GM12865 (cell line): ENCODE results near the gene NFATC2.

Source experiments
- DNase-seq: peaks from one replicate; pipeline ENCODE4 v3.0.0; 2010; ENCODE audit warnings: low read depth
- H3K4me3 ChIP-seq: 2 replicates; pipeline ENCODE4 v1.5.1; 2011; ENCODE audit warnings: mild to moderate bottlenecking, low read depth, low read length, control low read depth
- CTCF ChIP-seq: IDR thresholded peaks from 2 replicates; pipeline ENCODE4 v1.5.1; 2011; ENCODE audit warnings: low read length, control low read depth, low read depth, inconsistent platforms; ENCODE audit not compliant: insufficient read depth; ENCODE audit errors: missing control alignments

NFATC2 gene

GRCh38 chr20:51412951-51413481 is 129.5 kb downstream of the NFATC2 start:
- no peak for TF ChIP-seq CTCF
- H3K4me3 ChIP-seq = no peak overlapping the region
- no peak for DNase-seq

GRCh38 chr20:51412333-51412871 is 130.1 kb downstream of the NFATC2 start:
- TF ChIP-seq CTCF = no peak
- H3K4me3 ChIP-seq = no peak overlapping the region
- no peak for DNase-seq

GRCh38 chr20:51411870-51412269 is 130.6 kb downstream of the NFATC2 start:
- H3K4me3 ChIP-seq = no peak overlapping the region
- DNase-seq = no peak
- no peak for TF ChIP-seq CTCF

GRCh38 chr20:51410586-51411325 is 131.8 kb downstream of the NFATC2 start:
- TF ChIP-seq CTCF = no peak
- no peak for DNase-seq
- H3K4me3 ChIP-seq = no peak overlapping the region

GRCh38 chr20:51409192-51409880 is 133.2 kb downstream of the NFATC2 start:
- H3K4me3 ChIP-seq = no peak overlapping the region
- TF ChIP-seq CTCF = no peak
- DNase-seq = no peak

- no peak for TF ChIP-seq CTCF
- H3K4me3 ChIP-seq = peak overlapping the region; percentile 14
- peak; percentile 98 for DNase-seq
Observed at GRCh38 chr20:51404297-51405060, 138.0 kb downstream of the NFATC2 start.
